Fibroblast of the aortic adventitia (primary cell): ENCODE measurements around the gene GCLM. TPM values are rescaled to one million over a fixed set of nuclear protein-coding genes. Genes with fewer than 3 reads are reported as not detected.
"Not testable (repeated sequence)": the region's sequence is repeated elsewhere in the genome, so short reads cannot be mapped to it uniquely, and the experiment has no call there.

Experiments
- DNase-seq: peaks from one replicate; pipeline ENCODE4 v3.0.0-alpha.2; 2010; ENCODE audit warnings: low read depth
- H3K4me3 ChIP-seq: 2 replicates; pipeline ENCODE4 v1.5.1; 2011; ENCODE audit warnings: low read depth, mild to moderate bottlenecking, control low read depth, low read length, moderate library complexity
- total RNA-seq: library from RNA; depleted of rRNA; stranded (reverse); fragments of >200 nt; gene quantifications from 2 replicates; pipeline ENCODE4 v1.2.3, GENCODE V29; 2012; ENCODE audit warnings: low replicate concordance
- TF ChIP-seq, protein P1 (sequence below): IDR thresholded peaks from 2 replicates; pipeline ENCODE4 v1.5.1; 2011; ENCODE audit warnings: mild to moderate bottlenecking, low read length, control low read depth, inconsistent platforms; ENCODE audit not compliant: insufficient read depth

The GCLM gene
- total RNA-seq, 1 donor: 35.2 TPM

DNA sequence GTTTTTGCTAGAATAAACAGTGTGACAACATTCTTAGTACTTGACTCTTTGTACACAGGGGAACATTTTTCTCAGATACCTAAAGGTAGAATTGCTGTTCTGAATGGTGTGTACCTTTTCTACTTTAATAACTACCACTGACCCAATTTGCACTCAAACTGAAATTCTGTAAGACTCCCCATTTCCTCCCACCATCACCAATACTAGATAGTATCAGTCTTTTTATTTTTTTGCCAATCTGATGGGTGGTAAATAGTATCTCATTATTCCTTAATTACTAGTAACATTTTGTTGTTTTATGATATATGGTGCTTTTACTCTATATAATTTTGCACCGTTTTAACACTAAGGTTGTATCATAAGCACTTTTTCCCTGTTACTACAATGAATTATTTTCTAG, 28.8 kb upstream of the GCLM start:
- no peak overlapping the region for H3K4me3 ChIP-seq
- TF ChIP-seq, protein P1, sequence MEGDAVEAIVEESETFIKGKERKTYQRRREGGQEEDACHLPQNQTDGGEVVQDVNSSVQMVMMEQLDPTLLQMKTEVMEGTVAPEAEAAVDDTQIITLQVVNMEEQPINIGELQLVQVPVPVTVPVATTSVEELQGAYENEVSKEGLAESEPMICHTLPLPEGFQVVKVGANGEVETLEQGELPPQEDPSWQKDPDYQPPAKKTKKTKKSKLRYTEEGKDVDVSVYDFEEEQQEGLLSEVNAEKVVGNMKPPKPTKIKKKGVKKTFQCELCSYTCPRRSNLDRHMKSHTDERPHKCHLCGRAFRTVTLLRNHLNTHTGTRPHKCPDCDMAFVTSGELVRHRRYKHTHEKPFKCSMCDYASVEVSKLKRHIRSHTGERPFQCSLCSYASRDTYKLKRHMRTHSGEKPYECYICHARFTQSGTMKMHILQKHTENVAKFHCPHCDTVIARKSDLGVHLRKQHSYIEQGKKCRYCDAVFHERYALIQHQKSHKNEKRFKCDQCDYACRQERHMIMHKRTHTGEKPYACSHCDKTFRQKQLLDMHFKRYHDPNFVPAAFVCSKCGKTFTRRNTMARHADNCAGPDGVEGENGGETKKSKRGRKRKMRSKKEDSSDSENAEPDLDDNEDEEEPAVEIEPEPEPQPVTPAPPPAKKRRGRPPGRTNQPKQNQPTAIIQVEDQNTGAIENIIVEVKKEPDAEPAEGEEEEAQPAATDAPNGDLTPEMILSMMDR: no peak

DNA sequence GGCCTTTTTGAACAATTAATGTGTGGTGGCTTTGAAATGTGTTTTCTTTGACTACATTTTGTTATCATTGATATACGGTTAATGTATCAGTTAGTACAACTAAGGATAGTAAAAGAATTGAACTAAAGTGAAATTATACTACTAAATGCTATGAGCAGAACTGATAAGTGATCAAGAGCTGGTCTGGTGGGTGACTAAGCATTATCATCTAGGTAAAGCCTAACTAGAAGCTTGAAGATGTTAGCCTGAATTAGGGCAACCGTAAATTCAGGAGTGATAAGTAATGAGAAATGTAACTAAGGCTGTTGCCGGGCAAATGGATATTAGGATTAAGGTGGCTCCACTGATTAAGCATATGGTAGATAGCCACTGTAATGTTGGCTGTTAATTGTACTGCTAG, 16.0 kb upstream of the GCLM start:
- TF ChIP-seq, protein P1: no peak
- no peak overlapping the region for H3K4me3 ChIP-seq
- DNase-seq: no peak

More for the DNA sequence above, 28.8 kb upstream of the GCLM start:
- DNase-seq: no peak

DNA sequence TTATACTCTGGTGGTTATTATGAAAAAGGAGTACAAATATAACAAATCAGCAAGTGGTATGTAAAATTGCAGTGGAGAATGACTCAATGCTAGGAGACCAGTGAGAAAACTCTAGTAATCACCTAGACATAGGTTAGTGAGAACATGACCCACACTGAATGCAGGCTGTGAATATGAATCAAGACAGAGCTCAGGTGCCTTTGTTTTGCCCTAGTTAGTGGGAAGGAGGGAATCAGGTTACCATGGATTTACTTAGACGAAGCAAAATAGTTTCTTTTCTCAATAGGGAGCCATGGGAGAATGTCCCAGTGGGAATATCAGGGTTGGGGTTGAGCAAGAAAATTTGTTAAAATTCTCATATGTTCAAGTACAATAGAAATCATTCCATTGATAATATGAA, 10.6 kb upstream of the GCLM start:
- DNase-seq: no peak
- no peak overlapping the region for H3K4me3 ChIP-seq
- TF ChIP-seq, protein P1: no peak

DNA sequence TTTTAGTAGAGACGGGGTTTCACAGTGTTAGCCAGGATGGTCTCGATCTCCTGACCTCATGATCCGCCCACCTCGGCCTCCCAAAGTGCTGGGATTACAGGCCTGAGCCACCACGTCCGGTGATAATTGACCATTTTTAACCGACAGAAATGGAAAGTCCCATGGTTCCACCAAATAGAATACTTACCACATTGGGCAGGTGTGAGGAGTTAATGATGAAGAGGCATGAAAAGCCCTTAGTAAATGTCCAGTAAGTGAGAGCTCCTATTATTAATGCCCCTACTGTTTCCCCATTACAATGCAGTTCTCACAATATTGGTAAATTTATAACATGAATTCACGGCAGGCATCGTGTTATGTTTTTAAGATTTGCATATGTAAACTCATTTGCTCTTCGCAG, 8.1 kb upstream of the GCLM start:
- TF ChIP-seq, protein P1: no peak
- no peak overlapping the region for H3K4me3 ChIP-seq
- DNase-seq: no peak

DNA sequence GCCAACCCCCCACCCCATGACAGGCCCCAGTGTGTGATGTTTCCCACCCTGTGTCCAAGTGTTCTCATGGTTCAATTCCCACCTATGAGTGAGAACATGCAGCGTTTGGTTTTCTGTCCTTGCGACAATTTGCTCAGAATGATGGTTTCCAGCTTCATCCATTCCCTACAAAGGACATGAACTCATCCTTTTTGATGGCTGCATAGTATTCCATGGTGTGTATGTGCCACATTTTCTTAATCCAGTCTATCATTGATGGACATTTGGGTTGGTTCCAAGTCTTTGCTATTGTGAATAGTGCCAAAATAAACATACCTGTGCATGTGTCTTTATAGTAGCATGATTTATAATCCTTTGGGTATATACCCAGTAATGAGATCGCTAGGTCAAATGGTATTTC, 1.6 kb upstream of the GCLM start:
- not testable (repeated sequence) for DNase-seq, H3K4me3 ChIP-seq

DNA sequence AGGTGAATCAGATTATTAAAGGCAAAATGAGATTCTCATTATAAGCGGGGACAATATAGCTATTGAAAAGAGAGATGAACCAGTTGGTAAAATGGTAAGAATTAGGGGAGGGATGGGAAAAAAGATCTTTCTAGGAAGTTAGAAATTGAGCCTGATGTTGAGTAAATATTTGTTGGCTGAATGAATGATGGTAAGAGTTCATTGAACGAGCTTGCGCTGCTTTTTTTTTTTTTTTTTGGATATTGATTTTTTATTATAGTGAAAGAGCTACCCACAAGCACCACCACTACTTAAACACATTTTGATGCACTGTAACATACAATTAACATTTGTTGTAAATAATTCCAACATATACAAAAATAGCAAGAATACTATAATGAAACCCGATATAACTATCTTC, 1.1 kb upstream of the GCLM start:
- DNase-seq: no peak
- TF ChIP-seq, protein P1: no peak
- H3K4me3 ChIP-seq: no peak overlapping the region

DNA sequence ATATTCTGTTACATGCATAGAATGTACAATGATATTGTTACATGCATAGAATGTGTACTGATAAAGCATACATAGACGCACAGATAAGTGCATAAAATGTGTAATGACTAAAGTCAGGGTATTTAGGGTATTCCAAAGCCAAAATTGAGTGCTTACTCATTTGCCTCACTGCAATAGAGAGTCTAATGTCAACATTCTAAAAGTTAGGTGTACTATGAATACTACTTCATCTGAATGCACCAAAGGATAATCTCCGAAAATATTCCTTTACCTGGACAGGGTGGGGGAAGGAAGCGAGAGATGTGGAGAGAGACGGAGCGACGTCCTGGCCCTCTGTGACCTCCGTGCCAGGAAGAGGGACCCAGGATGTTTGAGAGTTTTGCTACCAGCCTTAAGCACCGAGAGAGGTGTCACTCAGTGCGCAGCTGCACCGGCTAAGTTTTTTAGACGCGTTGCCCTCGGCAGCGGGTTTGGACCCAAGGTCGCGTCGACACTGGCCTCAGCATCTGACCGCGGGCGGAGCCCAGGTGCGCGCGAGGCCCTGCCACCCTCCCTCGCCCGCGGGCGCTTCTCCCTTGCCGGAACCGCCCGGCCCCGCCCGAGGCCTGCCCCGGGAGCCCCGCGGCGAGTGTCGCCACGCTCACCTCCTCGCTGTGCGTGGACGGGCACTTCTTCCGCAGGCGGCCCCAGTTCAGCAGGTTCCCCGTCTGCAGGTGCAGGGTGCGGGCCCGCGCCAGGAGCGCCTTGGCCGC, 660 bp downstream of the GCLM start:
- peak; percentile 18 for DNase-seq
- H3K4me3 ChIP-seq: peak overlapping the region; percentile 80

More for the DNA sequence above, 660 bp downstream of the GCLM start:
- TF ChIP-seq, protein P1: no peak
